PC-3 (cell line): ENCODE results near the gene ZDHHC12. TPM values are rescaled to one million over a fixed set of nuclear protein-coding genes. Genes with fewer than 3 reads are reported as not detected.

Source experiments
- ATAC-seq: fragments of 200-7000 bp; cut with Tn5 transposase; 2 replicates; pipeline ENCODE4 v1.9.1; 2020; ENCODE audit warnings: mild to moderate bottlenecking, moderate library complexity
- BruUV-seq: library from RNA; stranded (reverse); fragments of 400-500 nt; replicated peaks from 2 replicates; lab custom pipeline; 2021; lab: Mats Ljungman, UMichigan
- CTCF ChIA-PET: fragments of 300-600 bp; sonication (Branson Sonifier 250); formaldehyde crosslinking; loops from one replicate; lab custom pipeline; 2022; ENCODE audit warnings: antibody characterized with exemption; lab: Charles Lee
- POLR2A ChIA-PET: fragments of 300-600 bp; sonication (Branson Sonifier 250); formaldehyde crosslinking; loops from one replicate; lab custom pipeline; 2022; ENCODE audit warnings: antibody characterized with exemption; ENCODE audit not compliant: unreplicated experiment; lab: Charles Lee
- DNase-seq: peaks from one replicate; pipeline ENCODE4 v3.0.0-alpha.2; 2015
- H2AFZ ChIP-seq: fragments of 300-600 bp; sonication (generic); 2 replicates; pipeline ENCODE4 v1.6.0; 2016; ENCODE audit warnings: antibody characterized with exemption, low read length
- H3F3A ChIP-seq: fragments of 300-600 bp; sonication (generic); one replicate; pipeline ENCODE4 v1.6.0; 2017; ENCODE audit warnings: antibody characterized with exemption, low read length, control low read depth, mild to moderate bottlenecking; ENCODE audit not compliant: unreplicated experiment
- H3K27ac ChIP-seq: fragments of 300-600 bp; sonication (generic); 2 replicates; pipeline ENCODE4 v1.5.1; 2016; ENCODE audit warnings: mild to moderate bottlenecking, low read length
- H3K27me3 ChIP-seq: fragments of 300-600 bp; sonication (generic); 2 replicates; pipeline ENCODE4 v1.6.1; 2016; ENCODE audit warnings: low read length, mixed read lengths
- H3K36me3 ChIP-seq: fragments of 300-600 bp; sonication (generic); 2 replicates; pipeline ENCODE4 v1.6.1; 2016; ENCODE audit warnings: low read depth, mixed run types, low read length, mixed read lengths
- H3K4me1 ChIP-seq: fragments of 300-600 bp; sonication (generic); 2 replicates; pipeline ENCODE4 v1.5.1; 2016; ENCODE audit warnings: low read length; ENCODE audit not compliant: insufficient read depth
- H3K4me2 ChIP-seq: fragments of 300-600 bp; sonication (generic); 2 replicates; pipeline ENCODE4 v1.6.0; 2016; ENCODE audit warnings: low read length
- H3K4me3 ChIP-seq: fragments of 300-600 bp; sonication (generic); 2 replicates; pipeline ENCODE4 v1.5.1; 2016; ENCODE audit warnings: mild to moderate bottlenecking, low read length, mixed read lengths
- H3K79me2 ChIP-seq: fragments of 300-600 bp; sonication (generic); 2 replicates; pipeline ENCODE4 v1.6.1; 2017; ENCODE audit warnings: low read length, mixed read lengths
- H3K9ac ChIP-seq: fragments of 300-600 bp; sonication (generic); 2 replicates; pipeline ENCODE4 v1.6.0; 2016; ENCODE audit warnings: mild to moderate bottlenecking, low read length
- H3K9me2 ChIP-seq: fragments of 300-600 bp; sonication (generic); replicated peaks from 2 replicates; pipeline ENCODE4 v1.6.1; 2016; ENCODE audit warnings: mixed run types, low read length, mixed read lengths
- H3K9me3 ChIP-seq: fragments of 300-600 bp; sonication (generic); 2 replicates; pipeline ENCODE4 v1.6.1; 2016; ENCODE audit warnings: low read length, mixed read lengths
- H4K20me1 ChIP-seq: fragments of 300-600 bp; sonication (generic); 2 replicates; pipeline ENCODE4 v1.6.1; 2016; ENCODE audit warnings: low read length, mixed read lengths
- CTCF ChIP-seq: fragments of 300-600 bp; sonication (generic); conservative IDR thresholded peaks from 2 replicates; pipeline ENCODE4 v1.5.1; 2017; ENCODE audit warnings: antibody characterized with exemption, low read depth, mild to moderate bottlenecking, low read length
- EZH2 ChIP-seq: fragments of 300-600 bp; sonication (generic); IDR thresholded peaks from one replicate; pipeline ENCODE4 v1.6.1; 2017; ENCODE audit warnings: antibody characterized with exemption, mild to moderate bottlenecking, low read length; ENCODE audit not compliant: unreplicated experiment
- EZH2phosphoT487 ChIP-seq: fragments of 300-600 bp; sonication (generic); IDR thresholded peaks from 2 replicates; pipeline ENCODE4 v1.6.1; 2018; ENCODE audit warnings: mild to moderate bottlenecking, antibody characterized with exemption, low read length, borderline replicate concordance
- intact Hi-C: fragments of 100-400 bp; cut with micrococcal nuclease; formaldehyde crosslinking; loops from 2 replicates; pipeline ENCODE4 v1.9.0; 2023
- total RNA-seq: library from RNA; depleted of rRNA; stranded (reverse); fragments of >200 nt; gene quantifications from 2 replicates; pipeline ENCODE4 v1.2.3, GENCODE V29; 2014

Gene ZDHHC12
- total RNA-seq, 1 experiment from 2014 or later = 86.1 TPM

GRCh38 chr9:128706671-128707381, 17.1 kb downstream of the ZDHHC12 start:
- no peaks in the 10 kb centered on the region for H3K9me3 ChIP-seq
- H3K27me3 ChIP-seq = no peaks in the 10 kb centered on the region
- ATAC-seq (no peak), DNase-seq (no peak)
- H3K36me3 ChIP-seq = no peaks in the 10 kb centered on the region
- no peak overlapping the region for H2AFZ ChIP-seq
- CTCF ChIA-PET = no interaction called here
- no peaks in the 10 kb centered on the region for H3F3A ChIP-seq
- H3K9ac ChIP-seq = no peak overlapping the region
- H3K79me2 ChIP-seq = no peaks in the 10 kb centered on the region
- H3K4me2 ChIP-seq = no peak overlapping the region
- H3K9me2 ChIP-seq = no peaks in the 10 kb centered on the region
- H3K4me1 ChIP-seq = no peaks in the 10 kb centered on the region
- POLR2A ChIA-PET = no interaction called here
- H3K27ac ChIP-seq = no peak overlapping the region
- no peaks in the 10 kb centered on the region for H4K20me1 ChIP-seq
- H3K4me3 ChIP-seq = no peak overlapping the region
- TF ChIP-seq EZH2phosphoT487 (no peak), EZH2 (no peak), CTCF (no peak)
- no TSS peak for BruUV-seq
- intact Hi-C loops = no loop called here

DNA sequence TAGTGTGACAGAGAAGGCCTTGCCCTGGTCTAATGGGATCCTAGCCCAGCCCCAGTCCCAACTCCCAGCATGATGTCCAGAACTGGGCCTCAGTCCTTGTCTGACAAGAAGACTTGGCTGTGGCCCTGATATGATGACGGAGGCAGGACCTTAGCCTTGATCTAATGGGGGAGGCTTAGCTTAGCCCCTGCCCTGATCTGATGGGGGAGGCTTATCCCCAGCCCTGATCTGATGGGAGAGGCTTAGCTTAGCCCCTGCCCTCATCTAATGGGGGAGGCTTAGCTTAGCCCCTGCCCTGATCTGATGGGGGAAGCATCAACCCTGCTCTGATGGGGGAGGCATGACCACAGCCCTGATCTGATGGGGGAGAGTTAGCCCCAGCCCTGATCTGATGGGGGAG, 17.9 kb downstream of the ZDHHC12 start:
- ChIA-PET POLR2A (no interaction called here), CTCF (no interaction called here)
- no peaks in the 10 kb centered on the region for H3K9me3 ChIP-seq
- BruUV-seq = no TSS peak
- H3K27me3 ChIP-seq = no peaks in the 10 kb centered on the region
- H3K4me2 ChIP-seq = no peak overlapping the region
- H3K4me3 ChIP-seq = no peak overlapping the region
- H3K9ac ChIP-seq = no peak overlapping the region
- DNase-seq (no peak), ATAC-seq (no peak)
- TF ChIP-seq EZH2phosphoT487 (no peak), CTCF (no peak), EZH2 (no peak)
- no peak overlapping the region for H3K27ac ChIP-seq
- no peaks in the 10 kb centered on the region for H3F3A ChIP-seq
- intact Hi-C loops = no loop called here
- H3K9me2 ChIP-seq = no peaks in the 10 kb centered on the region
- no peaks in the 10 kb centered on the region for H3K36me3 ChIP-seq
- no peak overlapping the region for H2AFZ ChIP-seq
- H3K79me2 ChIP-seq = no peaks in the 10 kb centered on the region
- H3K4me1 ChIP-seq = no peaks in the 10 kb centered on the region
- H4K20me1 ChIP-seq = no peaks in the 10 kb centered on the region

DNA sequence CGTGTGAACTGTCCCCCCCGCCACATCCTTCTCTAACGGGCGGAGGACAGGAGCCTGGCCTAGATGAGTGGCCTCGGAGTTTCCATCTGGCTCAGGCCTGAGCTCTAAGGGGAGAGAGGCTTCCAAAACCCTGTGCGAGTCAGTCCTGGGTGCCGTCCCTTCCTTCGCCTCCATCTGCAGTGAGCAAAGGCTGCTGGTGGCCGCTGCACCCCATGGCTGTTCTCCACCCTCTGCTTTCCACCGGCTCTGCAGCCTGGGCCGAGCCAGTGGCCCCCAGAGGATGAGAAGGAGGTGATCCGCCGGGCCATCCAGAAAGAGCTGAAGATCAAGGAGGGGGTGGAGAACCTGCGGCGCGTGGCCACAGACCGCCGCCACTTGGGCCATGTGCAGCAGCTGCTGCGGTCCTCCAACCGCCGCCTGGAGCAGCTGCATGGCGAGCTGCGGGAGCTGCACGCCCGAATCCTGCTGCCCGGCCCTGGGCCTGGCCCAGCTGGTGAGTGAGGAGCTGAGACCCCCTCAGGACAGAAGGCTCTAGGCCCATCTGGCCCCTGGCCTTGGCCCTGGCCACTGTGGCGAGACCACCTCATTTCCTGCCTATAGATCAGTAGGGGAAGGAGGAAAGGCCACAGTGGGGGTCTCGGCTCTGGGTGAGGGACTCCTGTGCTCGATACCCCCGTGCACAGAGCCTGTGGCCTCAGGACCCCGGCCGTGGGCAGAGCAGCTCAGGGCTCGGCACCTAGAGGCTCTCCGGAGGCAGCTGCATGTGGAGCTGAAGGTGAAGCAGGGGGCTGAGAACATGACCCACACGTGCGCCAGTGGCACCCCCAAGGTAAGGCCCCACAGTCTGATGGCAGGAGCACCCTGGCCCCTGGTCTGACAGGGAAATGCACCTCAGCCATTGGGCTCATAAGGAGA, 18.6 kb downstream of the ZDHHC12 start:
- Histone ChIP-seq H3F3A (no peaks in the 10 kb centered on the region), H3K9me3 (no peaks in the 10 kb centered on the region), H3K9ac (no peak overlapping the region), H3K27me3 (no peaks in the 10 kb centered on the region), H3K4me1 (no peaks in the 10 kb centered on the region), H3K79me2 (no peaks in the 10 kb centered on the region), H3K4me3 (no peak overlapping the region), H3K36me3 (no peaks in the 10 kb centered on the region), H2AFZ (no peak overlapping the region), H3K4me2 (no peak overlapping the region), H3K9me2 (no peaks in the 10 kb centered on the region), H4K20me1 (no peaks in the 10 kb centered on the region), H3K27ac (no peak overlapping the region)
- no peak for TF ChIP-seq EZH2phosphoT487
- POLR2A ChIA-PET = interaction anchor here (0.6 to 0.7 kb wide), 2 partner anchors 10 to 459 kb away, joined by 3 read pairs; no protein-coding TSS in a partner anchor
- intact Hi-C loops = no loop called here
- ATAC-seq = no peak
- CTCF ChIA-PET = no interaction called here
- DNase-seq = no peak
- BruUV-seq = TSS peak; percentile 14
